GM10266 (cell line): ENCODE results near the gene PRR18.

Experiments
- DNase-seq: peaks from one replicate; pipeline ENCODE4 v3.0.0; 2012; ENCODE audit errors: extremely low spot score
- TF ChIP-seq, protein P1 (sequence below): IDR thresholded peaks from 2 replicates; pipeline ENCODE4 v1.5.1; 2012; ENCODE audit warnings: mild to moderate bottlenecking, low read depth; ENCODE audit not compliant: control insufficient read depth, insufficient read depth; ENCODE audit errors: missing control alignments

PRR18 gene

GRCh38 chr6:166304106-166304505 is 4.1 kb downstream of the PRR18 start:
- TF ChIP-seq, protein P1, sequence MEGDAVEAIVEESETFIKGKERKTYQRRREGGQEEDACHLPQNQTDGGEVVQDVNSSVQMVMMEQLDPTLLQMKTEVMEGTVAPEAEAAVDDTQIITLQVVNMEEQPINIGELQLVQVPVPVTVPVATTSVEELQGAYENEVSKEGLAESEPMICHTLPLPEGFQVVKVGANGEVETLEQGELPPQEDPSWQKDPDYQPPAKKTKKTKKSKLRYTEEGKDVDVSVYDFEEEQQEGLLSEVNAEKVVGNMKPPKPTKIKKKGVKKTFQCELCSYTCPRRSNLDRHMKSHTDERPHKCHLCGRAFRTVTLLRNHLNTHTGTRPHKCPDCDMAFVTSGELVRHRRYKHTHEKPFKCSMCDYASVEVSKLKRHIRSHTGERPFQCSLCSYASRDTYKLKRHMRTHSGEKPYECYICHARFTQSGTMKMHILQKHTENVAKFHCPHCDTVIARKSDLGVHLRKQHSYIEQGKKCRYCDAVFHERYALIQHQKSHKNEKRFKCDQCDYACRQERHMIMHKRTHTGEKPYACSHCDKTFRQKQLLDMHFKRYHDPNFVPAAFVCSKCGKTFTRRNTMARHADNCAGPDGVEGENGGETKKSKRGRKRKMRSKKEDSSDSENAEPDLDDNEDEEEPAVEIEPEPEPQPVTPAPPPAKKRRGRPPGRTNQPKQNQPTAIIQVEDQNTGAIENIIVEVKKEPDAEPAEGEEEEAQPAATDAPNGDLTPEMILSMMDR = no peak
- no peak for DNase-seq

- DNase-seq = no peak
- TF ChIP-seq, protein P1 = no peak
Measured at GRCh38 chr6:166301611-166302529, 6.3 kb downstream of the PRR18 start.

DNA sequence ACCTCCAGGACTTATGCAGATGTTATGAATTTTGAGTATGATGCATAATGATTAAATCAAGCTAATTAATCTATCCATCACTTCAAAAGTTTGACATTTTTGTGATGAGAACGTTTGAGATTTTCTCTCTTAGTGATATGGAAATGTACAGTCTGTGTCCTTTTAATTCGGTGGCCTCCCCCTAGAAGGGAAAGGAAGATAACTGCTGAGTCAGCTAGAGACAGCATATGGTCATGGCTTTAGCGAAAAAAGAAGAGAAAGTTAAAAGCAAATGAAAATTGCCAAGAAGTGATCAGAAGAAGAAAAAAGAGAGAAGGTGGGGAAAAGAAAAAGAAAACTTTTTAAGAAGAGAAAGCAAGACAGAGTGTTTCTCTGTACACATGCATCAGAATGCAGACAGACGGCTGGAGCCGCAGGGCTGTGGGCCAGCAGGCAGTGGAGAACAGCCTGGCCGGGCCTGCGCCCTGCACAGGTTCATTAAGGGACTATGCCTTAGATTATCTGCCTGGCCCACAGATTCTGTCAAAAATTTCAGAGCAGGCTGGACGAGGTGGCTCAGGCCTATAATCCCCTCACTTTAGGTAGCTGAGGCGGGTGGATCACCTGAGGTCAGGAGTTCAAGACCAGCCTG is 7.7 kb downstream of the PRR18 start:
- no peak for DNase-seq

DNA sequence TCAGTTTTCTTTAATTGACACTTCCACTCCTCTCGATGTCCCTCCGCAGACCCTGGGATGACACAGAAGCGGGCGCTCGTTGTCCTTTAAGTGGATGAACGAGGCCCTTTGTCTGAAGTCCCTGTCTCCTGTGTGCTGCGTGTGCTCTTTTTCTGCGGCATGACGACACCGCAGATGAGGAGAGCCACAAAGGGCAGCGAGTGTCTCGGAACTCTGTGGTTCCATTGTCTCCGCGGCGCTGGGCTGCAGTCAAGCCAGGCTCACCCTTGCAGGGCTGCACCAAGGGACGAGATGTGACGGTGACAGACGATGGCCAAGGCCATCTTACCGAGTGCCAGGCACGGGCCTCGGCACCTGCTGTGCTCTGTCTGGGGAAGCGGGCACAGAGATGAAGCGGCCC is 10.6 kb downstream of the PRR18 start:
- TF ChIP-seq, protein P1 = no peak
- DNase-seq = no peak

More for the DNA sequence above, 7.7 kb downstream of the PRR18 start:
- TF ChIP-seq, protein P1 = no peak

- TF ChIP-seq, protein P1 = no peak
- DNase-seq = no peak
Measured at GRCh38 chr6:166296035-166296883, 11.9 kb downstream of the PRR18 start.

- TF ChIP-seq, protein P1 = no peak
- no peak for DNase-seq
Measured at GRCh38 chr6:166293731-166294584, 14.2 kb downstream of the PRR18 start.
